K562 (cell line): ENCODE results near the gene SRD5A1.

ENCODE experiments used
- CSDE1 ChIP-seq, 2 experiments: fragments of 450-650 bp; IDR thresholded peaks; 2 replicates each; pipeline ENCODE4 v1.6.1; 2016; ENCODE audit warnings: mild to moderate bottlenecking in 1 of 2
- CTCF ChIP-seq, 3 experiments: IDR thresholded peaks in 2 of 3; conservative IDR thresholded peaks in 1 of 3; 2 replicates each; pipeline ENCODE4 v1.5.1; 2011 to 2012; ENCODE audit warnings: low read length in 3 of 3, mild to moderate bottlenecking in 3 of 3, control low read depth in 2 of 3, improper control_type of control experiment in 1 of 3, inconsistent platforms in 1 of 3, low read depth in 1 of 3, mixed read lengths in 1 of 3, moderate library complexity in 1 of 3; ENCODE audit not compliant: insufficient read depth in 2 of 3
- PKNOX1 ChIP-seq: fragments of 450-650 bp; IDR thresholded peaks from 2 replicates; pipeline ENCODE4 v1.6.1; 2016
- POLR2A ChIP-seq: fragments of 450-650 bp; conservative IDR thresholded peaks from 2 replicates; pipeline ENCODE4 v1.6.1; 2016
- RREB1 ChIP-seq: fragments of 250-450 bp; sonication (Bioruptor Pico); IDR thresholded peaks from 2 replicates; pipeline ENCODE4 v1.4.0; 2020
- TRIM24 ChIP-seq, 2 experiments: fragments of 450-650 bp; IDR thresholded peaks; 2 replicates each; pipeline ENCODE4 v1.6.1; 2016

GRCh38 chr5:6718718-6719117 is 85.5 kb downstream of the SRD5A1 start:
- TF ChIP-seq POLR2A, result no peak
- no peak for TF ChIP-seq PKNOX1
- no peak for TF ChIP-seq RREB1 (CRISPR knock-in tag)
- TF ChIP-seq CSDE1 (IDR thresholded peaks at IDR 0.05), result no peak
- no peak for TF ChIP-seq TRIM24 (IDR thresholded peaks at IDR 0.05)
- TF ChIP-seq CTCF (IDR thresholded peaks at IDR 0.05 in 2 of 3, conservative IDR thresholded peaks at IDR 0.05 in 1 of 3; ENCODE audit: insufficient read depth in 2 of 3, low read depth in 1 of 3, low read length in 3 of 3), result no peak
